Brain microvascular endothelial cell (primary cell): Measurements from ENCODE around the gene FHOD1.
A peak's percentile ranks its signal among the peaks of the same experiment; 100 is the strongest.

Source experiments
- DNase-seq: peaks from one replicate; pipeline ENCODE4 v3.0.0-alpha.2; 2020
- H3K27ac ChIP-seq: fragments of 250-450 bp; sonication (Bioruptor Pico); 2 replicates; pipeline ENCODE4 v1.5.1; 2020; ENCODE audit warnings: mild to moderate bottlenecking, moderate library complexity
- H3K27me3 ChIP-seq: fragments of 250-450 bp; sonication (Bioruptor Pico); replicated peaks from 2 replicates; pipeline ENCODE4 v1.5.1; 2020; ENCODE audit warnings: mild to moderate bottlenecking
- H3K36me3 ChIP-seq: fragments of 250-450 bp; sonication (Bioruptor Pico); replicated peaks from 2 replicates; pipeline ENCODE4 v1.5.1; 2020; ENCODE audit warnings: mild to moderate bottlenecking
- H3K4me3 ChIP-seq: 2 replicates; pipeline ENCODE4 v1.5.1; 2011; ENCODE audit warnings: low read depth, mild to moderate bottlenecking, control low read depth, low read length, moderate library complexity
- CTCF ChIP-seq: IDR thresholded peaks from 2 replicates; pipeline ENCODE4 v1.5.1; 2011; ENCODE audit warnings: low read depth, mild to moderate bottlenecking, moderate library complexity, low read length, control low read depth, inconsistent platforms; ENCODE audit errors: missing control alignments
- in situ Hi-C: cut with HindIII; loops from 2 replicates; pipeline ENCODE4 v1.10.0; 2017; ENCODE audit warnings: low sequenced_read_pairs, low pct_ligation_motif_present

Gene FHOD1

DNA sequence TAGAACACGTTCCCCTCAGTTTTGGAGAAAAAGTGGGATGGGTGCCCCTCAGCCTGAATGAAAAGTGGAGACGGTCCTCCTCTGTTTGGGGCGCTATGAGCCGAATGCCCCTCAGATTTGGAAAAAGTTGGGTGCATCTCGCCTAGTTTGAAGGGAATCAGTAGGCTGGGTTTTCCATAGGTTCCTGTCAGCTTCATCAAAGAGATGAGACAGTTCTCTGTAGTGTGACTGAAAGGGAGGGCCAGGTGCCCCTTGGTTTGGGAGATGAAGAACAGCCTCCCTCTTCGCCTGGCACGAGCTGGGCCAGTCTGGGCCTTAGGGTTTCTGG is 756 bp upstream of the FHOD1 start:
- no peak for DNase-seq
- H3K27me3 ChIP-seq: no peaks in the 10 kb centered on the region
- in situ Hi-C loops: no loop called here
- H3K36me3 ChIP-seq: no peaks in the 10 kb centered on the region
- H3K27ac ChIP-seq: no peak overlapping the region
- H3K4me3 ChIP-seq: peak overlapping the region; percentile 60
- TF ChIP-seq CTCF: no peak

- in situ Hi-C loops: no loop called here
- Histone ChIP-seq H3K36me3 (no peaks in the 10 kb centered on the region), H3K4me3 (peak overlapping the region; percentile 88), H3K27me3 (no peaks in the 10 kb centered on the region), H3K27ac (peak overlapping the region; percentile 62)
- TF ChIP-seq CTCF: peak; percentile 27
- DNase-seq: no peak
Measured at GRCh38 chr16:67246756-67247191, 507 bp downstream of the FHOD1 start.

DNA sequence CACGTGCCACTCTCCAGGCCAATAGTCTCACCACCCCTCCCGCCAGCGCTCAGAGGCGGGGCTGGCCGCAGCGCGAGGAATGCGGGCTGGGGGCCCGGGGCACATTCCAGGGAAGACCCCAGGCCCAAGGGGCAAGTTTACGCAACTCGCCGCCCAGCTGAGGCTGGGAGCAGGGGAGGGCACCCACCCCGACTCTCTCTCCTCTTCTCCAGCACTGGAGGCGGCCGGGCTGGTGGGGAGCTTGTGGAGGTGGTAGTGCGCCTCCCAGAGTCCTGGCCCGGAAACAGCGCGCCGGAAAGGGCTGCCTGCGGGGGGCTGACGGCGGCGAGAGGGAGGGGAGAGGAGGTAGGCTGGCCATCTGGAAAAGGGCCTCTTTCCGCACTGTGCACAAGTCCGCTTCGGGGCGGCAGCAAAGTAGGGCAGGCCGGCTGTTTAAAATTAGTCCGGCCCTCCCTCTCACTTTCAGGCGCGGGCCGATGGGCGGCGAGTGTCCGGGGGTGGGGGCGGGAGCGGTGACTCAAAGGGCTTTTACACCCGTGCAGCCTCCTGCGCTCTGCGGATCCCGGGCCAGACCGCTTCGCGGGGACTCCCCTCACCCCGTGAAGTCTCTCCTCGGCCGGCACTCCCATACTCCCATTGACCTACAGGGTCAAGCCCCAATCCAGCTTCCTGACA is 1.1 kb downstream of the FHOD1 start:
- in situ Hi-C loops: no loop called here
- peak; percentile 80 for DNase-seq
- Histone ChIP-seq H3K4me3 (peak overlapping the region; percentile 88), H3K27me3 (no peaks in the 10 kb centered on the region), H3K27ac (peak overlapping the region; percentile 62), H3K36me3 (no peaks in the 10 kb centered on the region)
- TF ChIP-seq CTCF: peak; percentile 66

DNA sequence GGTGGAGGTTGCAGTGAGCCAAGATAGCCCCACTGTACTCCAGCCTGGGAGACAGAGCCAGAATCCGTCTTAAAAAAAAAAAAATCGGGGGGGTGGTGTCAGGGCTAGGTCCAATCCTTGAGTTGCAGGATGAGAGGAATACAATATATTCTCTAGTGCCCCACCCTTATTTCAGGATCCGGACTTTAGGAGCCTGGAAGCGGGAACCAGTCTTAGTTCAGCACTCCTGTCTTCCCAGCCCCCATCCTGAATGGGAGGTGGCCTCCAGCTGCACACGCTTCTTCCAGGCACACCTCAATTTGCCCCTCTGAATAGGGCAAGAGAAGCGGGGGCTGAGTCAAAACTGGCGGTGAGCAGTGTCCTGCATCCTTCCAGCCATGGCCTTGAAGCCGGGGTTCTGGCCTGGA is 1.6 kb downstream of the FHOD1 start:
- Histone ChIP-seq H3K27ac (peak overlapping the region; percentile 62), H3K36me3 (no peaks in the 10 kb centered on the region), H3K27me3 (no peaks in the 10 kb centered on the region), H3K4me3 (peak overlapping the region; percentile 88)
- TF ChIP-seq CTCF: no peak
- DNase-seq: no peak
- in situ Hi-C loops: no loop called here

DNA sequence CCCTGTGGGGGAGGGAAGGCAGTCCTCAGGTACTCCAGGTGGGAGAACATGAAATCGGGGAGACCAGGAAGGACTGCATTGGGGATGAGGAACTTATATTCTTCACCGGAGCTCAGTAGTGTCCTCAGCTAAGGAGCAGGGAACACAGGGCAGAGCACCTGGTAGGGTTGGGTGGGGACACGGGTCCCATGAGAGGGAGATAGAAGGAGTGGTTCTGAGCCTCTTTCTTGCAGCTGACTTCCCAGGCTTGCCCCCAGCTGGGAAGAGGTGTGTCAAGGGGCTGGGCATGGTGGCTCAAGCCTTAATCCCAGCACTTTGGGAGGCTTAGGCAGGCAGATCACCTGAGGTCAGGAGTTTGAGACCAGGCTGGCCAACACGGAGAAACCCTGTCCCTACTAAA is 2.1 kb downstream of the FHOD1 start:
- Histone ChIP-seq H3K36me3 (no peaks in the 10 kb centered on the region), H3K27me3 (no peaks in the 10 kb centered on the region), H3K4me3 (peak overlapping the region; percentile 88), H3K27ac (peak overlapping the region; percentile 65)
- in situ Hi-C loops: no loop called here
- DNase-seq: no peak
- no peak for TF ChIP-seq CTCF
